Urothelium cell line (cell line): ENCODE results near the gene DLGAP1.

ENCODE experiments used
- DNase-seq: peaks from one replicate; pipeline ENCODE4 v3.0.0; 2011; ENCODE audit warnings: low spot score, mixed read lengths
- FAIRE-seq: peaks from 2 replicates; lab custom pipeline; 2011; peaks lifted over from hg19 to GRCh38; lab: Jason Lieb, UNC

DLGAP1 gene

DNA sequence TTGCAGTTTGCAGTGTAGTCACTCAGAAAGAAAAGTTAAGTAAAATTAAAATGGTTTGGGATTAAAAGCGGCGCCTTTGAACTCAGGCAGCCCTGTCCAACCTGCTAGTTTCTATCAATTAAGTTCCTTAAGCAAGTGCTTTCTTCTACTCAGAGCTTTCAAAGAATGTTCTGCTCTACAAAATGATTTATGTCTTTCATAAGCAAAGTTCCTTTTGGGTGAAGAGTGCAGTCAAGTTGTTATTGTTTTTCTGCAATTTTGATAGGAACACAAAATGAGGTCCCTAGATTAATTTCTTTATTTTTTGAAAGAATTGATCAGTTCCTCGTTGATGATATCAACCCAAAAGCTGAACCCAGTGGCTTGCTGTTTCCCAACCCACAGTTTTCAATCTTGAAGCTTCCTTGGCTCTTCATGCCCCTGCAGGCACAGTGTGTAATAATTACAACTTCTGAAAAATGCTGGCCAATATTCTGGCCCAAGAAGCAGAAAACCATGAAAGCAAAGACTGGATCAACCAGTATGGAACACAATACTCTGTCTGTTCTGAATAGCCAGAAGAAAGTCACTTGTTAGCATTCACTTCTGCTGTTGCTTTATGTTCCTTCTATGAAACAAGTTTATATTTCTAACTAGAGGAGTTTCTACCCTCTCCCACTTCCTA lies 916.0 kb downstream of the DLGAP1 start:
- FAIRE-seq = no peak
- DNase-seq = no peak

DNA sequence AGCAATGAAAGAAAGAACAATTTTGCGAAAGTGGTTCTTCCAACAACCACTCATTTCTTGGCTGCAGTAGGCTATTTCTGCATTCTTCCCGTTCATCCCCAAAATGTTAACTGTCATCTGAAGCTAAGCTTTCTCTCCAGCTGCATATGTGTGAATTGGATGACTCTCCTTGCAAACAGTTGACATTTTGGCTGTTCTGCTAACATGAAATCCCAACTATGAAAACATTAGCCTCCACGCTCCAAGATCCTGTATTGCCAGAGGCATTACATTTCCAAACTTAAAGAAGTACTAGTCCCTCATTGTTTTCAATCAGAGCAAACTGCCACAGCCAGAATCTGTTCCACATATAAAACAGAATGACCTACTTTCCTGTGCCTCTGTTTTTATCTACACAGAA lies 916.7 kb downstream of the DLGAP1 start:
- DNase-seq (no peak), FAIRE-seq (peak; percentile 84)

DNA sequence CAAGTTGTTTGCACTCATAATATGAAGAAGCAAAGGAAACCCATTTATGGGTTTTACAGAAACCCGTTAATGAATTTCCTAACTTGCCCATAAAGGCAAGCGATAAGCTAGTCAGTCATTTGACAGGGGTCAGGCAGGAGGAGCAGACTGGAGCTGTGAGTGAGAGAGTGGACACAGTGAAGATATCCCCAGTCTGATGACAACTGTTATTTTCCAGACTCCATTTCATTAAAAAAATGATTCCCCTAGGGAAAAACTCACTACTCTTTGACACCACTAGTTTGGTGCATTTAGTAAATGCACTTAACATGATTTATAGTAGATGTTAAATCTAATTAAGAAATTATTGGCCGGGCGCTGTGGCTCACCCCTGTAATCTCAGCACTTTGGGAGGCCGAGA lies 924.3 kb downstream of the DLGAP1 start:
- DNase-seq (no peak), FAIRE-seq (peak; percentile 20)

DNA sequence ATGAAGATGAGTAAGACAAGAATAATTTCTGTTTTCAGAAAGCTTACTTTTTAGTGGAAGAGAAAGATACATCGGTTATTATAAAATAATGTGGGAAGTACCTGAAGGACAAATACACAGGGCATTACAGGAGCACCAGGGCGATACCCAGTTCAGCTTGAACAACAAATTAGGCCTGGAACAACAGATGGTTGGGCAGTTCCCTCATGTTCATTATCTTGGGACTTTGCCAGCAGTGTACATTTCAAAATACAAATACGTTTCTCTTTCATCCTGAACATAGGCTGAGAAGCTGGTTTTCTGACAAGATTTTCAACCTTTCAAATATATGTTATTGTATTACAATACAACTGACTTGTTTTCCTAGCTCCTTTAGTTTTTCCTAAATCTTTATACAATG lies 925.5 kb downstream of the DLGAP1 start:
- FAIRE-seq (peak; percentile 48), DNase-seq (no peak)

DNA sequence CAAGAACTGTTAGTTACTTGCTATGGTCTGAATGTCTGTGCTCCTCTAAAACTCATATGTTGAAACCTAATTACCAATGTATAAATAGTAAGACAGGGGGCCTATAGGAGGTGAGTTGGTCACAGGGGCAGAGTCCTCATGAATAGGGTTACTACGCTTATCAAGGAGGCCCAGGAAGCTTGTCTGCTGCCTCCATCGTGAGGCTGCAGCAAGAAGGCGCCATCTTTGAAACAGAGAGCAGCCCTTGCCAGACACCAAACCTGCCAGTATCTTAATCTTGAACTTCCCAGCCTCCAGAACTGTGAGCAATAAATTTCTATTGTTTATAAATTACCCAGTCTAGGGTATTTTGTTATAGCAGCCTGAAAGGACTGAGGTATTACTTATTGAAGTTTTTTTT lies 926.0 kb downstream of the DLGAP1 start:
- FAIRE-seq (no peak), DNase-seq (no peak)

DNA sequence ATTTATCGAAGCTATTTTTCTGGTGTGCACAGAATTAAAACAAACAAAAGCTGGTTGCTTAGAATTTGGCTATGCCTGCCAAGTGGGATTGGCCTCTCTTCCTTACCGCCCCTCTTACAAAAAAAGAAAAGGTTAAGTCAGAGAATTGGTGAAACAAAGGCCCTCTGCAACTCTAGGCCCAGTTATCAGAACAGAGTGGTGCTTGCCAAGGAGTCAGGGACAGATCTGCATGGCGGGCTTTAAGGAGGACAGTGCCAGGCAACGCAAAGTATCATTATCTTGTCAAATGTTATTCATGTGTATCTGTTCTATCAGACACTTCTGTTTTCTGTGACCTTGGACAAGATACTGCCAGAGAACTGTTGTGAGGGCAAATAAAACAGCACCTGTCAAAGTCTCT lies 926.9 kb downstream of the DLGAP1 start:
- FAIRE-seq = peak; percentile 77
- no peak for DNase-seq

DNA sequence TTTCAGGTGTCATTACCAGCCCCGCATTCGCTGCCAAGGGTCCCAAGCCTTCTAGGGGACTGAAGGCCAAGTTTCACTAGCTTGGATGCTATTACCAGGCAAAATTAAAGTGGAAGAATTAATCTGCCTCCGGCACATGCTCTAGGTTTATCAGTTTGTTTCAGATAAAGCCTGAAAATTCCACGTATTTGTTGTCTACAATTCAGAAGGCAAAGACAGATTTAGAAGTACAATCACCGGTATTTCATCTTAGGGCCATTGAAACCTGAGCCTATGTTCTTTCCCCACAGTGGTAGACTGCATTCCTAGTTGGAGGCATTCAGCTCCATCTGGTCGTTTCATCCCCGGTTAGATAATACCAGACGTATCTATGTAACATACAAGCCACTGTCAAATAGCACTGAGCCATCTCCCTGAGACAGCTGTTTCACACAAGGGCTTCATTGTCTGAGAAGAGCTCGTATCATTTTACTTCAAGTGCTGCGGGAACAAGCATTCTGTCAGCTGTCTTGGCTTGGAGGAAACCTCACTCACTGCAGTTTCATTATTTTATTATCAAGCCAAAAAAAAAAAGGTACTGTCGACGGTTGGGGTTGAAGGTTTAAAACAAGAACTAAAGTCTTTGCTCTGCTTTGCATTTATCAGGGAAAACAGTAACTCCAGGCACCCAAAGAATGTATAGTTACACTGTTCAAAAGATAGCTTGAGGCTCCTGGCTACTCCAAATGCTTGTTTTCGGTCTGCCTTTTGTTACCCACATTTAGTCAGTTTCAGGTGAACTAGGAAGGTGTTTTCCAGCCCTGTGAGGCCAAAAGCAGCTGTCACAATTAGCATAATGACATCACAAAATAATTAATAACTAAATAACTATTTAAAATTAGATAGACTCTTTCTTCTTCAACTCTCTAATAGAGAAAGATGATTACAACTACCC lies 928.4 kb downstream of the DLGAP1 start:
- DNase-seq = peak; percentile 93

DNA sequence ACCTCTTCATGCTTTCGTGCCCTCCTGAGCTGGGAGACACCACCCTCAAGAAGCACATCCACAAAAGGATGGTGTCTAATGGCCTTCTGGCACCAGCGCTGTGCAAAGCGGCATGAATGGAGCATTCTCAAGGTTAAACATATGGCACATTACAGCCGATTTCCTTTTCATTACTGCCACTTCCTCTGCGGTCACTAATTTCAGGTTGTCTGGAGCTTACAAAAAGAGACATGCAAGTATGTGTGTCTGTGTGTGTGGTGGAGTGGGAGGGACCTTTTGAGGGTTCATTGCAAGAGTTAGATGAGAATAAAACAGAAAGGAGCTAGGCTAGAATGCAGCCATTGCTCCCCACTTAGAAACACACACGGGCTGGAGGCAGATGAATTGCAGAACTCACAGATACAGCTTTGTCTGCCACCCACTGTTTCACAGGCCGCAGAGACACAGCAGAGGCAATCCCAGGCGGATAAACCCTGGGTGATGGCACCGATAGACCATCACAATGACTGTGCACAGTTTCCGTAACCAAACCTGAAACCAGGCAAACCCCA lies 929.2 kb downstream of the DLGAP1 start:
- peak; percentile 92 for FAIRE-seq
- peak; percentile 53 for DNase-seq

More for the DNA sequence above, 928.4 kb downstream of the DLGAP1 start:
- FAIRE-seq = peak; percentile 96

DNA sequence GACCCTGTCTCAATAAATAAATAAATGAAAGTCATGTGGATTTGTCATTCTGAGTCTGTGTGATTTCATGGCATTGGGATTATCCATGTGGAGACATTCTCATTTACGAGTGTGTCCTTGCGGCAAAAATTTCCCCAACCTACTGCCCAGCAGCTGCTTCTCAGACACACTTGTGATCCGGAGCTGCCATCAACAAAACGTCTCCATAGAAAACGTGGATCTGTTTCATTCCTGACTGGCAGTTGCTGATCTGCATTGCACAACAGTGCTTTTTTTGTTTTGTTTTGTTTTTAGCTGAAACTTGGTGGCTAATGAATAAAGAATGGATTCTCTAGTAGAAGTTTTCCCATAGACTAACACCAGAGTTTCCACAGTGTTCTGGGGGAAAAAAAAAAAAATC lies 930.4 kb downstream of the DLGAP1 start:
- no peak for DNase-seq
- FAIRE-seq = peak; percentile 87

DNA sequence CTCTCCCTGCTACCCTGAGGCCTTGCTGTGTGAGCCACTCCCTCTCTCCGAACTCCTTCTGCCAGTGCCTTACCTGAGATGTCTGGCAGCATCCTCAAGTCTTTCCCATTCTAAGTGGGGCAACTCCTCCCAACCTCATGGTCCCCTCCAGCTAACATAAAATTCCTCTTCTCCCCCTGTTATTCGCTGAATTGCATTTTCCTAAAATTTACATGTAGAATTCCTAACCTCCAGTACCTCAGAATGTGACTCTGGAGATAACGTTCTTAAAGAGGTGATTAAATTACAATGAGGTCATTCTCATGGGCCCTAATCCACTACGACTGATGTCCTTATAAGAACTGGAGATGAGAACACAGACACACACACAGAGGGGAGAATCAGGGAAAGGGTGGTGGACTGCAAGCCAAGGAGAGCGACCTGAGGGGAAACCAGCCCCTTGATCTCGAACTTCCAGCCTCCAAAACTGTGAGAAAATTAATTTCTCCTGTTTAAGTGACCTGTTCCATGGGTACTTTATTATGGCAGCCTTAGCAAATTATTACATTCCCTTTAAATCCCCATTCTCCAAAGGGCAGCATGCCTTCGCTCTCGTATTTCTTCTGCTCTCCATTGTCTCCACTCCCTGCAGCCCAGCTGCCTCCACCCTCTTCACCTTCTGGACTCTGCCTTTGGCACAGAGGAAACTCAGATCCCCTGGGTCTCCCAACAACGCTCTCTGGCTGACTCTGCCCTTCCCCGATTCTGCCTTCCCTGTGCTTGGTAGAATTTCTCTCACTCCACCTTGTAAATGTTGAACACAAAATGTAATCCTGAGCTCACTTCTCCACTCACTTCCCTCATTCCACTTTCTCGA lies 934.6 kb downstream of the DLGAP1 start:
- FAIRE-seq (peak; percentile 86), DNase-seq (no peak)

DNA sequence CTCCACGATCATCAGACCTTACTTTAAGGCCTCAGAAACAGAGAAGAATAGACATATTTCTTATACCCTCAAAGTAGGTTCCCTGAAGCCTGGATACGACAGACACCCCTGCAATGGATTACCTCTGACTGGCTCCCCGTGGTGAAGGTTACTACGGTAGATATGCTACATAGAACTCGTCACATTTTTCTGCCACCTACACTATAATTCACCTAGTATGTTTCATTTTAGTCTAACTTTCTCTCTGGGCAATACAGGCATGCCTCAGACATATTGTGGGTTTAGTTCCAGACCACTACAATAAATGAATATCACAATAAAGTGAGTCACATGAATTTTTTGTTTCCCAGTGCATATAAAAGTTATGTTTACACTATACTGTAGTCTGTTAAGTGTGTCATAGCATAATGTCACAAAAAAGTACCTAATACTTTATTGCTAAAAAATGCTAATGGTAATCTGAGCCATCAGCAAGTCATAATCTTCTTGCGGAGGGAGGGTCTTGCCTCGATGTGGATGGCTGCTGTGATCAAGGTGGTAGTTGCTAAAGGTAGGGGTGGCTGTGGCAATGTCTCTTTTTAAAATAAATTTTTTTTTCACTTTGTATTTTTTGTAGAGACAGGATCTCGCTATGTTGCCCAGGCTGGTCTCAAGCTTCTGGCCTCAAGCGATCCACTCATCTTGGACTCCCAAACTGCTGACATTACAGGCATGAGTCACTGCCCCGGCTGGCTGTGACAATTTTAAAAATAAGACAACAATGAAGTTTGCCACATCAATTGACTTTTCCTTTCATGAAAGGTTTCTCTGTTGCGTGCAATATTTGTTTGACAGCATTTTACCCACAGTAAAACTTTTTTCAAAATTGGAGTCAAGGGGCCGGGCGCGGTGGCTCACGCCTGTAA lies 940.5 kb downstream of the DLGAP1 start:
- DNase-seq = no peak

DNA sequence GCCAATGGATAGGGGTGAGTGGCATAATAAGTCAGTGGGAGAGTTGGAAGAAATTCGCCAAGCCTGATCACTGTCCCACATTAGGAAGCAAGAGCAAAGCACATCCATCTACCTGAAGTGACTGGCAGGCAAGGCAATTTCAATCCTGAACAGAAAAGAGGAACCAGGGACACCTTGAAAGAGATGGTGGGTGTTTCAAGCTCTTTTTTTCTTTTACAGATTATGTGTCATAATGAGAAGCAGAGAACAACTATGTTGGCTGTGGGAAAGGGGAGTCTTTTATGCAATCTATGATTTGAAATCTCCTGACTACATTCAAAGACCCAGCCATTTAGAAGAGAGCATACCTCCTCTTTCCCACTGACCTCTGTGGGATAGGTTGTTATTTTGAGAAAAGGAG lies 941.6 kb downstream of the DLGAP1 start:
- no peak for FAIRE-seq
- no peak for DNase-seq

More for the DNA sequence above, 940.5 kb downstream of the DLGAP1 start:
- peak; percentile 86 for FAIRE-seq

DNA sequence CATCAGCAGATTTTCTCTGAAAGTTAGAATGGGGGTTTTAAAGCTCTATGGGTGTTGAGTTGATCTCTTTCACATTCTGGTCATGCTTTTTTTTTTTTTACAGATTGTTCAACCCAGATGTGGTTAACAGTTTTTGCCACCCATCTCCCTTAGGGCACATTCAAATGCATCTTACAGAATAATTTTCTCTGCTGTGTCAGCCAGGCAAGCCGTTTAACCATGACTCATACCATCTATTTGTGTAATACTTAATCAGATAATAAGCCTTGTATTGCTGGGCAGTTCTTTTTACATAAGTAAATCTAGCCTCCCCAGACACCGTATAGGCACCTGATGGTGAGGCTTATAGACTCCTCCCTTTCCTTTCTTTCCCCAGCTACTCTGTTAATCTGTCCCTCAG lies 943.1 kb downstream of the DLGAP1 start:
- peak; percentile 97 for FAIRE-seq
- peak; percentile 75 for DNase-seq

DNA sequence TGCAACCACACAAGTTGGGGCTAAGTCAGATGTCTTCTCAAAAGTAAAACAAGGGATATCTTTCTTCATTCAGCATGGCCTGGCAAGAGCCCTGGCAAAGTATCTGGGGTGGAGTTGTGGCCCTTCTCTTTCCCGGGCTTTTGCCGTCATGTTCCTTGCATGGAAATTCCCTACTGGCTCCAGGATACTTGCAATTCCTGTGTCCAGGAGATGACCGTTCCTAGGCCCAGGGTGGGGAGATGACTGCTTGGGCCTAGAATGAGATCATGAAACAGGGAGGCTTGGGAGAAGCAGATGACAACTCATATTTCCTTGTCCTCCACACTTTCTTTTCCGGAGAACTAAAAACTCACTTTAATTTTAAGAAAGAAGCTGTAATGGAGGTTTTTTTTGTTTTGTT lies 944.2 kb downstream of the DLGAP1 start:
- DNase-seq = no peak
- FAIRE-seq = no peak

DNA sequence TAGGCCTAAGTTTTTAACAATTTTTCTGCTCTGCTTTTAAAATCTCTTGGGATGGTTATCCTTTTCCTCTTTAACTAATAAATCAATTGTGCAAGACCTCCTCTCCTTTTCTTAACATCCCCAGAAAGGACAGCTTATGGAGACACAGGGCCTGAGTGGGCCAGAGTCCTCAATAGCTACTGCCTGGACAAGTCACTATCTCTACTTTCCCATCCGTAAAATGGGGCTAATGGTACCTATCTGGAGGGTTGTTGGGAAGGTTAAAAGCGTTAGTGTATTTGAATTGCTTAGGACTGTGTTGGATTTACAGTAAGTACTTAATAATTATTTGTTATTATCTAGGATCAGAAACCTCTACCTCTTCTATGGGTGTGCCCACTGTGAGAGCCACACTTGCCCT lies 945.1 kb downstream of the DLGAP1 start:
- DNase-seq (no peak), FAIRE-seq (no peak)

DNA sequence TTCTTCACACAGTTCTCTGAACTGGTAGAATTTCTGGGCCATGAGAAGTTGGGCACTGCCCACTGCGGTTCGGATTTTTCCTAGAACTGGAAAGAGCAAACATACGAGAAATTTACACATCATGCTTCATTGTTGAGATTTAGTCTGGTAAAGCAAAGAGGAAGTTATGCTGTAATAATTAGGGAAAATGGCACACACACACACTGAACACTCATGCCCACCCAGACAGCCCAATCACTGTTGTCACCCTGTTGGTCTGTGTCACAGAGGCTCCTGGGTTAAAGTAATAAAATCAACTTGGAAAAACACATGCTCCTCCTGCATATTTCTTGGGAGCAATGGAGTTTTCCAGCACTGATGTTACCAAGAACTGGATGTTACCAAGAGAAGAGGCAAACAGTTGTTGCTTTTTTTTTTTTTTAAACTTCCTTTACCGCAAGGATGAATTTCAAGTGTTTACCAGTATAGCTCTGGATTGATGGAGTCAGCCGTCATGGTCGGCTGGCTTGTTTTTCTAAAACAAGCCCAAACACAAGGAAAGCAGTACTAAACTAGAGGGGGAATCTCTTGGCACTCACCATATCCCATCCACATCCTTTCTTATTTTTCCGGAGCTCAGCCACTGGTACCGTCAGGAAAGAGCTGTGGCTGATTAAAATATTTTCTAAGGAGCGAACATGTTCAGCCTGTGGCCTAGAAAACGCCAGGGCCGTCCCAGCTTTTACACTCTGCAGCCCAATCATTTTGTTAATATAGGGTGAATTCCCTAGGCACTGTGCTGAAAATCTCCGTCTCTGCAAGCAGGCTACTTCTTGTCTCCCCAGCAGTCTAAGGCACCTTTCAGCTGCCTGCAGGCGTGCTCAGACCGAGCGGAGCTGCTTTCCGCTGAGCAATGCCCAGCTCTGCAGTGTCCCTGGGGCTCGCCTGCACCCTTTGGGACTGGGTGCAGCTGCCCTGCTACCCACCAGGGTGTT lies 946.2 kb downstream of the DLGAP1 start:
- DNase-seq (no peak), FAIRE-seq (peak; percentile 92)

DNA sequence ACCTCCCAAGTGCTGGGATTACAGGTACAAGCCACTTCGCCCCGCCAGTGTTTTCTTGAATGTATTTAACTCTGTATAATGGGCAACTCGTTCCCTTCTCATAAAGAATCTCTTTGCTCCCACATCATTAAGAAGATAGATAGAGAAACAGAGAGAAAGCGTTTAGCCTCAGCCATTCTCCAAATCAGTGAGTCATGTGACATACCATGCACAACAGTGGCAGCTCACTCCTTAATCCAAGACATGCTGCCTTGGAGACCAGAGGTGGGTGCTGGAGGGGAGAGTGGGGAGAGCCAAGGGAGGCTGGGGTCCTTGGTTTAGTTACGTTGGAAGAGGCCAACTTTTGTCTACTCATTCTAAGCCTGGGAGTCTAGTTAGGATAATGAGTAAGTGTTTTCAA lies 950.5 kb downstream of the DLGAP1 start:
- FAIRE-seq = peak; percentile 78
- no peak for DNase-seq

DNA sequence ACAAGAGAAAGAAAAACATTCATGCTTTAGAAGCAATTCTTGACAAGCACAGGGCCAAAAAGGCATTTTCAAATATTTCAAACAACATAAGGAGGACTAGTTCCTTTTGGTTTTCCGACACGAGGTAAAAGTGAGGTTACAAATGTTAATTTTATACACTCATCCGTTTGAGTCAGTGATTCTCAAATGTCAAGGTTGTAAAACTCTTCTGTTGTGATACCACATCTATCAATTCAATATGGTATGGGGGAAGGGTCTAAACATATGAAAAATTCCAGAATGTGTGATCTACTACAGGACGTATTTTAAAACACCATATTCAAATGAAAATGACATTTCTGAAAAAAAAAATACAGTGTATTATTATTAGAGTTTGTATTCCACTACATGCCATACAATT lies 952.5 kb downstream of the DLGAP1 start:
- FAIRE-seq = peak; percentile 50
- DNase-seq = no peak

DNA sequence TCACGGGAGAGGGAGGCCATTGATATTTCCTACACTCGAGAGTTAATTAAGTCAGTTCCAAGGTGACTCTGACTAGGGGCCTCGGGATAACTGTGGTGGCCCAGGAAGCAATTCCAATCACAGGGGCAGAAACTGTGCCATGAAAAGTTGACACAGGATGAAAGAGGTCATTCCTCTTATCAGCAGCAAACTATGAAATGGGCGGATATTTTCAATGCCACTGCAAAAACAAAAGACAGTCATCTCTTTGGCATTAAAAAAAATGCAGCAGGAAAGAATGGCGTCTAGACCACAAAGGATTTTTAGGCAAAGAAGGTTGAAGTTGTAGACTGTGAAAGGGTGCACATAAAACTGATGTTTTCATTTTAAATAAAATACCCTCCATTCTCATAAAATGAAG lies 955.1 kb downstream of the DLGAP1 start:
- DNase-seq = peak; percentile 53
- peak; percentile 93 for FAIRE-seq
